BJ (cell line): ENCODE data around the gene SLC66A1. TPM values are rescaled to one million over a fixed set of nuclear protein-coding genes. Genes with fewer than 3 reads are reported as not detected.

Experiments
- CTCF ChIA-PET: fragments of 350-600 bp; formaldehyde crosslinking; extraction: SDS; loops from one replicate; lab custom pipeline; 2021; ENCODE audit warnings: antibody characterized with exemption, inconsistent platforms; lab: Yijun Ruan, JAX
- POLR2A ChIA-PET: fragments of 300-600 bp; sonication (Branson Sonifier 250); formaldehyde crosslinking; extraction: SDS; loops from one replicate; lab custom pipeline; 2021; ENCODE audit warnings: antibody characterized with exemption; lab: Charles Lee
- DNase-seq: peaks from one replicate; pipeline ENCODE4 v3.0.0-alpha.2; 2011; ENCODE audit warnings: low read depth
- H3K27me3 ChIP-seq: 2 replicates; pipeline ENCODE4 v1.6.0; 2011; ENCODE audit warnings: low read length; ENCODE audit not compliant: control insufficient read depth, insufficient read depth
- H3K36me3 ChIP-seq: 2 replicates; pipeline ENCODE4 v1.5.1; 2011; ENCODE audit warnings: low read length; ENCODE audit not compliant: control insufficient read depth, insufficient read depth
- H3K4me3 ChIP-seq: 2 replicates; pipeline ENCODE4 v1.5.1; 2011; ENCODE audit warnings: low read depth, mild to moderate bottlenecking, control low read depth, low read length
- CTCF ChIP-seq: IDR thresholded peaks from 2 replicates; pipeline ENCODE4 v1.5.1; 2011; ENCODE audit warnings: low read depth, mild to moderate bottlenecking, control low read depth, inconsistent platforms, low read length, moderate library complexity; ENCODE audit not compliant: insufficient read depth
- polyA plus RNA-seq: library from polyadenylated mRNA; depleted of rRNA; stranded (reverse); fragments of >200 nt; gene quantifications from 2 replicates; pipeline ENCODE4 v1.2.3, GENCODE V29; 2011

The SLC66A1 gene
- polyA plus RNA-seq, 1 experiment = 17.7 TPM

DNA sequence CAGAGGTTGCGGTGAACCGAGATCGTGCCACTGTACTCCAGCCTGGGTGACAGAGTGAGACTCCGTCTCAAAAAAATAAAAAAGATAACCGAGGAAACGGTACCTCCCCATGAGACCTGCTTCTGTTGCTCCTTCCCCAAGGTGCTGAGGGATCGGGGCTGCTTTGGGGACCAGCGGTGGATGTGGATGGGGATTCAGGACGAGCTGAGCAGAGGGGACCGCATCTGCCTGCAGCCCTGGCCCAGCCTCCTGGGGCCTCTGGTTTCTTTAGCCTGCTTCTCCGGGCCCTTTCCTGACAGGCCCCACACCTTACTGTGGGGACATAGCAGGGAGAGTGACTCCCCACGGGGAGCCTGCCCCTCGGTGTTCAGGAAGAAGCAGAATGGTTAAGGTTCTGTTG is 17.1 kb downstream of the SLC66A1 start:
- DNase-seq = no peak
- no peaks in the 10 kb centered on the region for H3K27me3 ChIP-seq
- ChIA-PET CTCF (no interaction called here), POLR2A (no interaction called here)
- no peak for TF ChIP-seq CTCF
- H3K4me3 ChIP-seq = no peak overlapping the region
- peaks cover 27% of the 10 kb centered on the region for H3K36me3 ChIP-seq

DNA sequence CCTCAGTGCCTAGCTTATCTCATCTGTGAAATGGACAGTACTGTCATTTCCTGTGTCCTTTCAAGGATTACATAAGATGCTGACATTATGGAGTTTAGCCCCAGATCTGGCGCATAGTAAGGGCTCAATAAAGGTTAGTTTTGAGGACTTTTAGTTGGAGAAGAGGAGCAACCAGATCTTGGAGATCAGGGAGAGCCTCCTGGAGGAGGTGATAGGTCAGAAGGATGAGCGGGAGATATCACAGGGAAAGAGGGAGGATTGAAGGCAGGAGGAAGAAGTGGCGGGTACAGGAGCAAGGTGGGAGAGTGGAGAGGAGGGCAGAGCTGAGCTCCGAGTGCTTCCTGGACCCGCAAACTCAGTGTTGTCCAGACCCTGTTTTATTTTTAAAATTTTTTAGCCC is 17.5 kb downstream of the SLC66A1 start:
- TF ChIP-seq CTCF = no peak
- ChIA-PET CTCF (interaction anchor here (0.7 to 3.0 kb wide), 2 partner anchors 13 to 333 kb away, joined by 3 to 22 read pairs; no protein-coding TSS in a partner anchor), POLR2A (no interaction called here)
- DNase-seq = no peak
- H3K27me3 ChIP-seq = no peaks in the 10 kb centered on the region
- H3K36me3 ChIP-seq = peaks cover 24% of the 10 kb centered on the region
- no peak overlapping the region for H3K4me3 ChIP-seq

- no peaks in the 10 kb centered on the region for H3K27me3 ChIP-seq
- TF ChIP-seq CTCF = no peak
- H3K4me3 ChIP-seq = no peak overlapping the region
- DNase-seq = no peak
- peaks cover 17% of the 10 kb centered on the region for H3K36me3 ChIP-seq
- ChIA-PET CTCF (interaction anchor here (3.0 kb wide), 1 partner anchor 12 kb away, joined by 22 read pairs; no protein-coding TSS in a partner anchor), POLR2A (no interaction called here)
These were observed 18.5 kb downstream of the SLC66A1 start for GRCh38 chr1:19330449-19331135.

DNA sequence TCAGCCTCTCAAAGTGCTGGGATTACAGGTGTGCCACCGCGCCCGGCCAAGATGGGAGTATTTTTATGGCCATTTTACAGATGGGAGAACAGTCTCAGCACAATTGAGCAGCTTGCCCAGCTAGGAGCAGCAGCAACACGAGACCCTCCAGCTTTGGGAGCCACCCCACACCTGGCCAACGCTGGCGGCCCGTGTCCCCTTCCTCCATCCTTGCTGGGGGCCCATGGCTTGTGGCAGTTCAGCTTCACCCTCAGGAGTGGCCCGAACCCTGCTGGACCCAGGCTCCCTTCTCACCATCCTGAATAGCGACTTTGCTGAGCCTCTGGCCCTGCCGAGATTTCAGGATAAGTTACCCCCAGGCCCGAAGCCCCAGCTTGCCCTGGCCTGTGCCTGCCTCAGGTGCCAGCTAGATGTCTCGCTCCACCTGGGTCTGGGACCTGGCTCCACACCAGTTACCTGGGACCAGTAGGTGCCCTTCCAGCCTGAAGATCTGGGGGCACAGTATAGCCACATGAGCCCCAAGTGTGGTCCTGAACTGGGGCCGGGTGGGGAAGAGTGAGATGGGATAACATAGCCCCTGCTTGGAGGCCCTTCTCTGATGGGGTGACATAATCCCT is 19.2 kb downstream of the SLC66A1 start:
- ChIA-PET CTCF (interaction anchor here (3.0 kb wide), 1 partner anchor 12 kb away, joined by 22 read pairs; no protein-coding TSS in a partner anchor), POLR2A (no interaction called here)
- H3K27me3 ChIP-seq = no peaks in the 10 kb centered on the region
- no peak for DNase-seq
- H3K36me3 ChIP-seq = peaks cover 10% of the 10 kb centered on the region
- no peak overlapping the region for H3K4me3 ChIP-seq
- no peak for TF ChIP-seq CTCF

DNA sequence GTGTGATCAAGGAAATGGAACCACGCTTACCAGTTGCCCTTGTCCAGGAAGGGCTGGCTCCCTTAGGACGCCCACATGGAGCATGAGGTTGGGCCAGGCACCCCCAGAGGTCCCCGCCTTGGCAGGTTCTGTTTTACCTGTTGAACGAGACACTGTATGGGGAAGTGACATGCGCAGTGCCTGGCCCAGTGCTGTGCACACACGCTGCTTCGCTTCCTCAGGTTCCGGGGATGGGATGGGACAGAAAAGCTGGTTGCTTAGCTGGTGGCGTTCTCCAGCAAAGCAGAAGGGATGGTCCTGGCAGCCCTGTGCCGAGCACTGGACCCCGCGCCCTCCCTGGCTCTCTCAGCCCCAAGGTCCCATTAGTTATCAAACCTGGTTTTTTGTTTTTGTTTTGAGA is 20.7 kb downstream of the SLC66A1 start:
- ChIA-PET CTCF (interaction anchor here (0.8 kb wide), 1 partner anchor 11 kb away, joined by 3 read pairs; no protein-coding TSS in a partner anchor), POLR2A (no interaction called here)
- Histone ChIP-seq H3K36me3 (peaks cover 1% of the 10 kb centered on the region; the same call in 1 of the 2 replicates), H3K27me3 (no peaks in the 10 kb centered on the region), H3K4me3 (no peak overlapping the region)
- DNase-seq = no peak
- TF ChIP-seq CTCF = no peak
